Measurements from ENCODE around the gene SLC3A2.
"Not testable (repeated sequence)": the region's sequence is repeated elsewhere in the genome, so short reads cannot be mapped to it uniquely, and the experiment has no call there.

SLC3A2 gene

GRCh38 chr11:62880803-62881578, at the start of gene SLC3A2:
Gene SLC3A2 (plus strand): TSS chr11:62880896. CDS start chr11:62881024, 128 bp downstream.
- peak; percentile 95 for DNase-seq

- DNase-seq, result no peak
These were observed 49.7 kb upstream of the SLC3A2 start for GRCh38 chr11:62830904-62831519.

- DNase-seq, result peak; percentile 99
These were observed 49.0 kb upstream of the SLC3A2 start, which contains the start of gene STX5 for GRCh38 chr11:62831520-62832335. Gene STX5 (minus strand): TSS chr11:62832051. CDS start chr11:62831243, 808 bp downstream.

- no peak for DNase-seq
These were observed 48.1 kb upstream of the SLC3A2 start, which contains the start of gene TEX54 for GRCh38 chr11:62832336-62833234. Gene TEX54 (minus strand): TSS chr11:62832841.

DNA sequence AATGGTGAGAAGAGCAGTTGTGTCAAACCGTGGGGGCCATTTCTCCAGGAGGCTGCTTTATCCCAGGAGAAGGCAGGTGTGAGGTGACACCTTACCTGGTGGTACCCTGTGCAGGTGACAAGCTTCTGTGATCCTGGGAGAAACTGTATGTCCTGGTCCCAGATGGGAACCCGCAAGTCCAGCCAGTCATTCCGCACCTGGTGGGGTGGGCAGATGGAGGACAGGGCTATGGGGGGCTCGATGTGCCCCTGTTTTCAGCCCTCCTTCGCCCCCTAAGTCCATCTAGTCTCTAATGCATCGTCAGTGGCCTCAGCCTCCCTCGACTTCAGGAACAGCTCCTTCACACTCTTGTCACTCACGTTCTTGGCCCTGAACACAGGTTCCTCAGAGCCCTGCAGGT, 45.4 kb upstream of the SLC3A2 start:
- no peak for DNase-seq

GRCh38 chr11:62839050-62839945, 41.4 kb upstream of the SLC3A2 start, which contains the start of gene WDR74:
Gene WDR74 (minus strand): TSS chr11:62839590. CDS start chr11:62839570, 20 bp downstream.
- peak; percentile 98 for DNase-seq

- DNase-seq, result peak; percentile 87
These were observed 39.9 kb upstream of the SLC3A2 start for GRCh38 chr11:62840721-62841360.

DNA sequence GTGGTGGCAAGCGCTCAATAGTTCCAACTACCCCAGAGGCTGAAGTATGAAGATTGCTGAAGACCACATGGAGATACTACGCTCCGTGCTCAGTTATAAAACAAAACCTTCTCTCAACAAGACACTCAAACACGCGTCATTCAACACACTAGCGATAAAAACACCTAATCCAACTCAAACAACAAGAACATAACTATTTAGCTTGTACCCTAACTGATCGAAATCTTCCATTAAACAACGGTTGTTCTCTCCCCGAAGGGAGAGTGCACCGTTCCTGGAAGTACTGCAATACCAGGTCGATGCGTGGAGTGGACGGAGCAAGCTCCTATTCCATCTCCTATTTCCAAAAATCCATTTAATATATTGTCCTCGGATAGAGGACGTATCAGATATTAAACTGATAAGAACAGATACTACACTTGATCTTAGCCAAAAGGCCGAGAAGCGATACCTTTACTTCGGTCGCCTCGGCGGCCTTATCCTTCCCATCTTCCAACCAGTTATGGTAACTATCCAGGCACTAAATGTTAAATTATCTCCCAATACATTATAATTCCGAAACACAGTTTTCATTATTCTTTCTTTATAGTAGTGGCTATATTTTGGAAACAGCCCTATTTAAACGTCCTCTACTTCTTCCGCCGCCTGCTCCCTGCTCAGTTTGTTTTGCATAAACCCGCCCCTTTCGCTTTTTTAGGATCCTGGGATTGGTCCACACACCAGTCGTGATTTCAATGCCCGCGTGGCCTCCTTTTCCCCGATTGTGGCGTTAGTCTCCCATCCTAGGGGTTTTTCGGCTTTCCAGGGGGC, 39.1 kb upstream of the SLC3A2 start:
- peak; percentile 99 for DNase-seq

DNA sequence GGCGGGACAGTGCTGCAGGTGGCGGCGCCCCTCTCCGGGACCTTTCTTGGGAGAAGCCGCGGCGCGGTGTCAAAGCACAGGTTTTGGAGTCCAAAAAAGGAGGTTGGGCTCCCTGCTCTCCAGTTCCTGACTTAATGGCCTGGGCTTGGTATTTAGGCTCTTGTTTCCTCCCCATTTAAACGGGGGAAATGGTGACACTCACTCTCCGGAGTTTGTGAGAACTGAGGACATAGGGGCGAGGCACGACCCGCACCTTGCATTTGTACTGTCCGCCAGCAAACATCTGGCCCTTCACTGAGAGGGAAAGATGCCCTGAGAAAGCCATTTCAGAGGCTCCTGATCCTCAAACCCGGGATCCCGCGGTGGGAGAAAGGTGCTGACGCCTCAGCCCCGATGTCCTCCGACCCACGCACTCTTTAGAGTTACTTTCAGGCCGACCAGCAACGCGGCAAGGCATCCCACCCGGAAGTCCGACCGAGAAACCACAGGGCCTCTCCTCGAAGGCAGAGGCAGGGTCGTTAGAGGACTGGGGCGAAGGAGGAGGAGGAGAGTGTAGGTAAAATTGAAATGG, 38.4 kb upstream of the SLC3A2 start:
- no peak for DNase-seq

- not testable (repeated sequence) for DNase-seq
These were observed 37.8 kb upstream of the SLC3A2 start for GRCh38 chr11:62842891-62843290.

GRCh38 chr11:62843466-62843865, 37.2 kb upstream of the SLC3A2 start:
- no peak for DNase-seq

DNA sequence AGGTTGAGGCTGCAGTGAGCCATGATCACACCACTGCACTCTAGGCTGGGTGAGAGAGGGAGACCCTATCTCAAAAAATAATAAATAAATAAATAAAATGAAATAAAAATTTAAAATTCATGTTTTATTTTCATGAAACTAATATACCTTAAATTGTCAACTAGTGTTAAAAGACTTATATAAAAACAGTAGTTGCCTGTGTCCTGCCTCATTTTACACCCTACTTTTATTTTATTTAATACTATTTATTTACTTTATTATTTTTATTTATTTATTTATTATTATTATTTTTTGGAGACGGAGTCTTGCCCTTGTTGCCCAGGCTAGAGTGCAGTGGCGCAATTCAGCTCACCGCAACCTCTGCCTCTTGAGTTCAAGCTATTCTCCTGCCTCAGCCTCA, 36.5 kb upstream of the SLC3A2 start:
- DNase-seq, result no peak

- no peak for DNase-seq
These were observed 34.5 kb upstream of the SLC3A2 start for GRCh38 chr11:62846177-62846576.

- DNase-seq, result no peak
These were observed 32.9 kb upstream of the SLC3A2 start for GRCh38 chr11:62847767-62848314.

DNA sequence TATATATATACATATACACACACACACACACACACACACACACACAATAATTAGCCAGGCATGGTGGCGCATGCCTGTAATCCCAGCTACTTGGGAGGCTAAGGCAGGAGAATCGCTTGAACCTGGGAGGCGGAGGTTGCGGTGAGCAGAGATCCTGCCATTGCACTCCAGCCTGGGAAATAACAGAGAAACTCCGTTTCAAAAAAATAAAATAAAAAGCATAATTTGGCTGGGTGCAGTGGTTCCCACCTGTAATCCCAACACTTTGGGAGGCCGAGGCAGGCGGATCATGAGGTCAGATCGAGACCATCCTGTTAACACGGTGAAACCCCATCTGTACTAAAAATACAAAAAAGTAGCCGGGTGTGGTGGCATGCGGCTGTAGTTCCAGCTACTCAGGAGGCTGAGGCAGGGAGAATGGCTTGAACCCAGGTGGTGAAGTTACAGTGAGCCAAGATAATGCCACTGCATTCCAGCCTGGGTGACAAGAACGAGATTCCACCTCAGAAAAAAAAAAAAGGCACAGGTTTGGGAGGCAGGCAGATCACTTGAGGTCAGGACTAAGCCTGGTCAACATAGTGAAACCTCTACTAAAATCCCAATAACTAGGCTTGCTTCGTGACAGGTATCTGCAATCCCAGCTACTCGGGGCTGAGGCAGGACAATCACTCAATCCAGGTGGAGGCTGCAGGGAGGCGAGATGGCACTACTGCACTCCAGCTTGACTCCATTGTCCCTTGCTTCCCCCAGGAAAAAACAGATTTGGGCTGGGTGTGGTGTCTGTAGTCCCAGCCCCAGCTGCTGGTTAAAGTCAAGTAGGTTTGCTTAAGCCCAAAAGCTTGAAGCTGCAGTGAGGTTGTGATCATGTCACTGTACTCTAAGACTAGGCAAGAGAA, 29.5 kb upstream of the SLC3A2 start:
- DNase-seq, result no peak

DNA sequence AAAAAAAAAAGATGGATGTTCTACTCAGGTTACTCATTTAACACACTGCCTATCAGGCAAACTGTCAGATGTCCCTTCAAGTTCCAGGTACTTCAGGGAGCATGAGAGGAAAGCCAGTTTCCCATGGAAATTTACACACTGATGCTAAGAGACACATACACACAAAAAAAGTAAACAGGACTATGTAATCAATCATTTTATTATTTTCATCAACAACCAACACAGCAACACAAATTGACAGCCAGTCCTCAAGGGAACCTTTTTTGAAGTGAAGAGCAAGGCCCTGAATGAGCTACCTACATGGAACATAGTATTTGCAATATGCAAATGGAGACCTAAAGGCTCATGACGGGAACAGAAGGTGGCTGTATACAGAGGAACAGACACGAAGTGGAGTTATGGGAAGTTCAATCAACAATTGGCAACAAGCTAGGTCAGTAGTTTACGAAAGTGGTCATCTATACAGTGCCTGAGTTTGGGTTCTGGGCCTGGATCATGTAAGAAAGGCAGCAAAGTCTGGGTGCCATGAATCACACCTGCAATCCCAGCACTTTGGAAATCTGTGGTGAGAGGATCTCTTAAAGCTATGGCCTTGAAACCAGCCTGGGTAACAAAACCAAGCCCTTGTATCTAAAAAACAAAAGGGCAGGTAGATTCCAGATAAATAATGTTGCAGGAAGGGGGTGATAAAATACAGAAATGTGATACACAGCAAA, 28.7 kb upstream of the SLC3A2 start:
- DNase-seq, result no peak

DNA sequence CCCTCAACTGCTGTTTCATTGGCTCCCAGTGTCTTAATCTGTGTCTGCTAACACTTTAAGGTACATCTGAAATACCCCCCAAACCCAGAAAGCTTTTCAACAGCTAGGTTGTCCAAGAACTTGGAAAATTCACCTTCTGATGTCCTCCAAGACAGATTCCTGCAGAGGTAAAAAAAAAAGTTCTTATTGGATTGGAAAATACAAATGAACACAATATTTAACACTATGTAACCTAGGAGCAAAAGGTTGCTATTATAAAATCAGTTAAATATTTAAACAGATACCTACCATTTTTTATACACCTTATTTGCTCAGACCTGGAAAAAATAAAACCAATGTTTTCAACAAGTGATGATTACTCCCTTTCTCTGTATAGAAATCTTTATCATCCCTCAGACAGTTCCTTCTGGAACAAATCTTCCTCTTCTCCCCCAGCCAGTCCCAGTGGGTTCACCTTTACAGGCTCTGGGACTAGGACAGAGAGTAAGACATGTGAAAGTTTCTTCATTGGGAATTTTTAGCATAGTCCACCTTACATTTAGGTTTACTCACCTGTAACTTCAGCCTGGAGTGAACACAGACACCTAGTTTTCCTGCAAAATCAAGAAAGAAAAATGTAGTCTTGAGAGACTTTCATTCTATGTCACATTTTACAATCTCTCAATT, 28.0 kb upstream of the SLC3A2 start:
- DNase-seq, result no peak
